Measurements from ENCODE around the gene BBC3.

DNA sequence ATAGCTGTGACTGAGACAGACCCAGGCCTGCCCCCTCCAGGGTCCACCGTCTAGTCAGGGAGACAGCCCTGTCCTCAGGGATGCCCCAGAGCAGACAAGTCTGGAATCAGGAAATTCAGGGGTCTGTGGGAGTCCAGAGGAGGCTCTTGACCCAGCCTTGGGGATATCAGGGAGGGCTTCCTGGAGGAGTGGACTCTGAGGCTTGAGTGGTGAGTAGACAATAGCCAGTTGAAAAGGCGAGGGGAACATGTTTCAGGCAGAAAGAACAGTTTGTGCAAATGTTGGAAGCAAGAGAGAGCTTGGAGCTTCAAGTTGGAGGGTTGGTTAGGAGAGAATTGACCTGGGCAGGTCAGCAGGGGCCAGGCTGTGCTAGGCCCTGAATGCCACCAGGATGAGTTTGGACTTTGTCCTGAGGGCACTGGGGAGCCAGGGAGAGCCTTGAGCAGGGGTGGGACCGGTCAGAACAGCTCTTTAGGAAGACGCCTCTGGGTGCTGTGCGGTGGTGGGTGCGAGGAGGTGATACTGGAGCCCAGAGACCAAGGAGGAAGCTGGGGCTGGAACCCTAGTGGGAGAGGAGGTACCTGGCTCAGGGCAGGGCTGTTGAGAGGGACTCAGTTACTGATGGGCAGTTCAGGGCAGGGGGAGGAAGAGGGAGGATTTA, 28.0 kb upstream of the BBC3 start:
- TF ChIP-seq, protein P1, sequence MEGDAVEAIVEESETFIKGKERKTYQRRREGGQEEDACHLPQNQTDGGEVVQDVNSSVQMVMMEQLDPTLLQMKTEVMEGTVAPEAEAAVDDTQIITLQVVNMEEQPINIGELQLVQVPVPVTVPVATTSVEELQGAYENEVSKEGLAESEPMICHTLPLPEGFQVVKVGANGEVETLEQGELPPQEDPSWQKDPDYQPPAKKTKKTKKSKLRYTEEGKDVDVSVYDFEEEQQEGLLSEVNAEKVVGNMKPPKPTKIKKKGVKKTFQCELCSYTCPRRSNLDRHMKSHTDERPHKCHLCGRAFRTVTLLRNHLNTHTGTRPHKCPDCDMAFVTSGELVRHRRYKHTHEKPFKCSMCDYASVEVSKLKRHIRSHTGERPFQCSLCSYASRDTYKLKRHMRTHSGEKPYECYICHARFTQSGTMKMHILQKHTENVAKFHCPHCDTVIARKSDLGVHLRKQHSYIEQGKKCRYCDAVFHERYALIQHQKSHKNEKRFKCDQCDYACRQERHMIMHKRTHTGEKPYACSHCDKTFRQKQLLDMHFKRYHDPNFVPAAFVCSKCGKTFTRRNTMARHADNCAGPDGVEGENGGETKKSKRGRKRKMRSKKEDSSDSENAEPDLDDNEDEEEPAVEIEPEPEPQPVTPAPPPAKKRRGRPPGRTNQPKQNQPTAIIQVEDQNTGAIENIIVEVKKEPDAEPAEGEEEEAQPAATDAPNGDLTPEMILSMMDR (IDR thresholded peaks at IDR 0.05): no peak
- no peak for TF ChIP-seq POLR2A (IDR thresholded peaks at IDR 0.05)
